Mononuclear cell (primary cell): ENCODE data around the gene NMUR2. TPM values are rescaled to one million over a fixed set of nuclear protein-coding genes. Genes with fewer than 3 reads are reported as not detected.

Source experiments
- H3K27me3 ChIP-seq: 2 replicates; pipeline ENCODE4 v1.6.0; 2011; ENCODE audit warnings: low read length, control low read depth; ENCODE audit not compliant: insufficient read depth
- H3K4me1 ChIP-seq: 2 replicates; pipeline ENCODE4 v1.5.1; 2011; ENCODE audit warnings: mild to moderate bottlenecking, low read length, control low read depth; ENCODE audit not compliant: insufficient read depth
- H3K4me3 ChIP-seq: 2 replicates; pipeline ENCODE4 v1.5.1; 2011; ENCODE audit warnings: mild to moderate bottlenecking, low read length, moderate library complexity
- H3K9me3 ChIP-seq: 2 replicates; pipeline ENCODE4 v1.5.1; 2011; ENCODE audit warnings: low read depth, mild to moderate bottlenecking, control low read depth, low read length
- total RNA-seq: library from RNA; depleted of rRNA; stranded (reverse); fragments of >200 nt; gene quantifications from one replicate; pipeline ENCODE4 v1.2.3, GENCODE V29; 2012

Gene NMUR2
- total RNA-seq, 1 donor = not detected

- peaks cover 4% of the 10 kb centered on the region for H3K9me3 ChIP-seq
- H3K4me1 ChIP-seq = no peaks in the 10 kb centered on the region
- H3K4me3 ChIP-seq = no peak overlapping the region
- no peaks in the 10 kb centered on the region for H3K27me3 ChIP-seq
Observed at GRCh38 chr5:152388610-152389009, 16.5 kb downstream of the NMUR2 start.

GRCh38 chr5:152380415-152381123, 24.5 kb downstream of the NMUR2 start:
- Histone ChIP-seq H3K4me3 (no peak overlapping the region), H3K4me1 (no peaks in the 10 kb centered on the region)

GRCh38 chr5:152379331-152379730, 25.7 kb downstream of the NMUR2 start:
- H3K4me3 ChIP-seq = no peak overlapping the region
- no peaks in the 10 kb centered on the region for H3K4me1 ChIP-seq
- H3K27me3 ChIP-seq = no peaks in the 10 kb centered on the region
- no peaks in the 10 kb centered on the region for H3K9me3 ChIP-seq

More at GRCh38 chr5:152380415-152381123, 24.5 kb downstream of the NMUR2 start:
- no peaks in the 10 kb centered on the region for H3K27me3 ChIP-seq
- H3K9me3 ChIP-seq = no peaks in the 10 kb centered on the region

- no peaks in the 10 kb centered on the region for H3K4me1 ChIP-seq
- H3K9me3 ChIP-seq = no peaks in the 10 kb centered on the region
- no peak overlapping the region for H3K4me3 ChIP-seq
- H3K27me3 ChIP-seq = no peaks in the 10 kb centered on the region
Observed at GRCh38 chr5:152378730-152379129, 26.3 kb downstream of the NMUR2 start.

GRCh38 chr5:152376886-152377285, 28.2 kb downstream of the NMUR2 start:
- Histone ChIP-seq H3K4me3 (no peak overlapping the region), H3K4me1 (no peaks in the 10 kb centered on the region), H3K27me3 (no peaks in the 10 kb centered on the region), H3K9me3 (no peaks in the 10 kb centered on the region)

- no peaks in the 10 kb centered on the region for H3K27me3 ChIP-seq
- no peaks in the 10 kb centered on the region for H3K4me1 ChIP-seq
- no peaks in the 10 kb centered on the region for H3K9me3 ChIP-seq
- H3K4me3 ChIP-seq = no peak overlapping the region
Observed at GRCh38 chr5:152374711-152375275, 30.3 kb downstream of the NMUR2 start.

- Histone ChIP-seq H3K9me3 (no peaks in the 10 kb centered on the region), H3K27me3 (no peaks in the 10 kb centered on the region)
Observed at GRCh38 chr5:152372875-152373274, 32.2 kb downstream of the NMUR2 start.

GRCh38 chr5:152369298-152369697, 35.8 kb downstream of the NMUR2 start:
- Histone ChIP-seq H3K9me3 (no peaks in the 10 kb centered on the region), H3K4me3 (no peak overlapping the region), H3K27me3 (no peaks in the 10 kb centered on the region), H3K4me1 (no peaks in the 10 kb centered on the region)

More at GRCh38 chr5:152372875-152373274, 32.2 kb downstream of the NMUR2 start:
- no peak overlapping the region for H3K4me3 ChIP-seq
- H3K4me1 ChIP-seq = no peaks in the 10 kb centered on the region

- no peaks in the 10 kb centered on the region for H3K4me1 ChIP-seq
- H3K9me3 ChIP-seq = no peaks in the 10 kb centered on the region
- H3K4me3 ChIP-seq = no peak overlapping the region
- no peaks in the 10 kb centered on the region for H3K27me3 ChIP-seq
Observed at GRCh38 chr5:152367554-152367953, 37.5 kb downstream of the NMUR2 start.

- Histone ChIP-seq H3K27me3 (no peaks in the 10 kb centered on the region), H3K4me3 (no peak overlapping the region), H3K4me1 (no peaks in the 10 kb centered on the region), H3K9me3 (no peaks in the 10 kb centered on the region)
Observed at GRCh38 chr5:152366716-152367115, 38.4 kb downstream of the NMUR2 start.

- Histone ChIP-seq H3K9me3 (no peaks in the 10 kb centered on the region), H3K4me3 (no peak overlapping the region)
Observed at GRCh38 chr5:152364899-152365298, 40.2 kb downstream of the NMUR2 start.

GRCh38 chr5:152364172-152364571, 40.9 kb downstream of the NMUR2 start:
- Histone ChIP-seq H3K4me1 (no peaks in the 10 kb centered on the region), H3K27me3 (no peaks in the 10 kb centered on the region), H3K9me3 (no peaks in the 10 kb centered on the region), H3K4me3 (no peak overlapping the region)

More at GRCh38 chr5:152364899-152365298, 40.2 kb downstream of the NMUR2 start:
- Histone ChIP-seq H3K4me1 (no peaks in the 10 kb centered on the region), H3K27me3 (no peaks in the 10 kb centered on the region)

- Histone ChIP-seq H3K9me3 (no peaks in the 10 kb centered on the region), H3K27me3 (no peaks in the 10 kb centered on the region), H3K4me3 (no peak overlapping the region), H3K4me1 (no peaks in the 10 kb centered on the region)
Observed at GRCh38 chr5:152358861-152359568, 46.1 kb downstream of the NMUR2 start.

- Histone ChIP-seq H3K9me3 (no peaks in the 10 kb centered on the region), H3K27me3 (no peaks in the 10 kb centered on the region), H3K4me3 (no peak overlapping the region), H3K4me1 (no peaks in the 10 kb centered on the region)
Observed at GRCh38 chr5:152356506-152356905, 48.6 kb downstream of the NMUR2 start.

- no peaks in the 10 kb centered on the region for H3K4me1 ChIP-seq
- no peak overlapping the region for H3K4me3 ChIP-seq
- H3K9me3 ChIP-seq = no peaks in the 10 kb centered on the region
- no peaks in the 10 kb centered on the region for H3K27me3 ChIP-seq
Observed at GRCh38 chr5:152355061-152355460, 50.0 kb downstream of the NMUR2 start.
